ENCODE data around the gene CEP57L1. TPM values are rescaled to one million over a fixed set of nuclear protein-coding genes. Genes with fewer than 3 reads are reported as not detected.

Gene CEP57L1
- total RNA-seq: 29.0 and 43.6 TPM in 2 replicates

DNA sequence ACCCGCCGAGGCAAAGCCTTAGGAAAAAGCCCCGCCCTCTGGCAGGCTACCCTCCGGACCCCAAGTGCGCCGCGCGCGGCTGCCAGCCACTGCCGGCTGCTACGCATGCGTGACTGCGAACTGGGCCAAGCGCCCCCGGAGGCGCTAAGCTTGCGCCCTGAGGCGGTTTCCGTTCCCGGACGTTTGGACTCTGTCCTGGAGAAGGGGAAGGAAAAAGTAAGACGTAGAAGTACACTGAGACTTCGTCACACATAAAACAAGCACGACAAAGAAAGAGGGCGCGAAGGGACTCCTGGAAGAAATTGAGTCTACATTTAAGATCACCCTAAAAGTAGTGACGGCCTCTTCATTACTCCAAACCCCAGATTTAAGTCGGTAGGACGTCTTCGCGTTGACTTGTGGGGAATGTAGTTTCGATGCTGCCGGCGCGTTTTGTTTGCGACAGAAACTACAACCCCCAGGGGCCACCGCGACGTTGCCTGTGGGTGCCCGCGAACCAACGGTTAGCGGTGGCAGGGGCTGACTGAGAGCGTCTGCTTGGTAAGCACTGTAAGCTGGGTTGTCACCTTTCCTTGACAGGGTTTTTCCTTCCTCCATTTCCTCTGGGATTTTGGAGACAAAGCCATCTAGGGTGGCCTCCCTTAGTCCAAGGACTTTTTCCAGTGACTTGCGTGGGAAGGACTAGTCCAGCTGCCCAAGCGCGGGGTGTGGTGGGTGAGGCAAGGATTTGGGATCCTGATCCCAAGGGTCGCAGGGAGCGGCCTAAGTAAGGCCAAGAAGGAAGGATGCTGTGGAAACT, at the start of gene CEP57L1:
Gene CEP57L1, plus strand, starts transcription at position 472 of the 799 bp plus-strand sequence. CDS start 49,715 bp downstream, outside the sequence.
- no peak for TF ChIP-seq CTCF (IDR thresholded peaks at IDR 0.05; ENCODE audit: insufficient read depth, low read depth, low read length)
- peak; percentile 99 for DNase-seq (ENCODE audit: low read depth)
- H3K4me3 ChIP-seq (ENCODE audit: low read depth, low read length): peak within 1 kb of the TSS; percentile 91

GRCh38 chr6:109048176-109048575, 47.1 kb upstream of the CEP57L1 start:
- no peak for DNase-seq (ENCODE audit: low read depth)
- H3K4me3 ChIP-seq (ENCODE audit: low read depth, low read length): no peak overlapping the region
- no peak for TF ChIP-seq CTCF (IDR thresholded peaks at IDR 0.05; ENCODE audit: insufficient read depth, low read depth, low read length)

DNA sequence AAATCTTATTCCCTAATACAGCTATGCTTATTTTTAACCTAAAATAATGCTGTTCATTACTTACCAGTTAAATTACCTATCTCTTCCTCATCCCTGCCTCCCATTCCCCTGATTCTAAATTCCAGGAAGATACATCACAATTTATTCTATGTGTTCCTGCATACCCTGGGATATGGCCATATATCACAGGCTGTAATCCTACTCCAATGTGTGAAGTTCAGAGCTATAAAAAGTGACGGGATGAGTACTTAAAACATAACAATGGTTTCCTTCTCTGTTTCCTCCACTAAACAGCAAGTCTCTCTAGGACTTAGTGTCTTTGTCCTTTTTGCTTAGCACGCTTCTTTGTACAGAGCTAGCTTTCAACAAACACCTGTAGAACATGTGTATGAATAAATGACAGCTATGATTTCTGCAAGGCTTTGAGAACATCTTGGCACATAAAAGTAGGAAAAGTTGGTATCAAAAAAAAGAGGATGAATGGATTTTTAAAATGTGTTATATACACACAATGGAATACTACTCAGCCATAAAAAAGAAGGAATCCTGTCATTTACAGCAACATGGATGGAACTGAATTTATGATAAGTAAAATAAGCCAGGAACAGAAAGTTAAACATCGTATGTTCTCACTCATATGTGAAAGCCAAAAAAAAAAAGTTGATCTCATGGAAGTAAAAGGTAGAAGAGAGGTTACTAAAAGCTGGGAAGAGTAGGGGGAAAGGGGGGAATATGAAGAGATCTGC, 46.5 kb upstream of the CEP57L1 start:
- DNase-seq (ENCODE audit: low read depth): no peak

DNA sequence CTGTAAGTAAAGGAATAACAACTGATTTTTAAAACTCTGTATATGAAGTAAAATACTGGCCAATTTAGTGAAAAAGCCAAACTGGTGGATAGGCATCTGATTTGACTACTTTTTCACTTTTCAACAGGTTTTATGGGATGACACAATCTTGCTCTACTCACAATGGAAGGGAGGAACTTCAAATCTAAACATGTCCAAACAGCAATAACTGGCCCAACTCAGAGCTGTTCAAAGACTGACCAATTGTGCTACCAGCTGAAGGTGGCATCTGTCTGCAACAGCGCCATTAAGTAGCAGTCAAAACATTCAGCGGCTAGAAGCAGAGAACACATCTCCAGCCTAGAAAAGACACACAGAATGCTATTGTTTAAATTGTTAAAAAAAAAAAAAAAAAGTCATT, 45.3 kb upstream of the CEP57L1 start:
- no peak for TF ChIP-seq CTCF (IDR thresholded peaks at IDR 0.05; ENCODE audit: insufficient read depth, low read depth, low read length)
- no peak overlapping the region for H3K4me3 ChIP-seq (ENCODE audit: low read depth, low read length)
- DNase-seq (ENCODE audit: low read depth): no peak

More for the DNA sequence above, 46.5 kb upstream of the CEP57L1 start:
- H3K4me3 ChIP-seq (ENCODE audit: low read depth, low read length): no peak overlapping the region
- no peak for TF ChIP-seq CTCF (IDR thresholded peaks at IDR 0.05; ENCODE audit: insufficient read depth, low read depth, low read length)

- DNase-seq (ENCODE audit: low read depth): no peak
- TF ChIP-seq CTCF (IDR thresholded peaks at IDR 0.05; ENCODE audit: insufficient read depth, low read depth, low read length): no peak
- H3K4me3 ChIP-seq (ENCODE audit: low read depth, low read length): no peak overlapping the region
These were observed 44.7 kb upstream of the CEP57L1 start for GRCh38 chr6:109050447-109051102.

DNA sequence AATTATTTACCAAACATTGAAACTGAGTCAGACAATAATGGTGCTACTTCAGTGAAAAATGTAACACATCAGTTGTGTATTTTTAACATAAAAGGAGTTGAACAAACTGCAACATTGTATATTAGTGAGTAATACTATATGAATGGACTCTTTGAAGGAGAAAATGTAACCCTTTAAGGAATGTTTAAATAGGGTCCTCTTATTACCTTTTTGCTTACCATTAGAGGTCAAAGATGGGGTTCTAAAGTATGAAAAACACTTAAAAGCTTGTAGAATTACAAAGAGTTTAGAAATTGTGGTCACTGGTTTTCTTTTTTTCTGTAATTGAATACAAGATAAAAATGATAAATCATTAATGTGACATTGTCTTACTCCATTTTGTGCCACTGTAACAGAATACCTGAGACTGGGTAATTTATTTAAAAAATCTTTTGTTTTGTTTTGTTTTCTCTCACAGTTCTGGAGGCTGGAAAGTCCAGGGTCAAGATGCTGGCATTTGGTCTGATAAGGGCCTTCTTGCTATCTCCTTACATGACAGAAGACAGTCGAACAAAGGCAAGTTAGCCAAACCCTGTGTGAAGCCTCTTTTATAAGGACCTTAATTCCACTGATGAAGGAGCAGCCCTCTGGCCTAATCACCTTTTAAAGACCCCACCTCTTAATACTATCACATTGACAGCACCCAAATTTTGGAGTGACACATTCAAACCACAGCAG, 43.8 kb upstream of the CEP57L1 start:
- no peak overlapping the region for H3K4me3 ChIP-seq (ENCODE audit: low read depth, low read length)
- DNase-seq (ENCODE audit: low read depth): no peak
- TF ChIP-seq CTCF (IDR thresholded peaks at IDR 0.05; ENCODE audit: insufficient read depth, low read depth, low read length): no peak

All from fibroblast of villous mesenchyme (primary cell).